Measurements from ENCODE around the gene BRD4.

The BRD4 gene

GRCh38 chr19:15247107-15248014 lies 85.0 kb downstream of the BRD4 start:
- DNase-seq, result no peak

GRCh38 chr19:15246198-15246481 lies 86.2 kb downstream of the BRD4 start:
- DNase-seq, result no peak

GRCh38 chr19:15245370-15246197 lies 86.8 kb downstream of the BRD4 start:
- no peak for DNase-seq

- no peak for DNase-seq
Measured at GRCh38 chr19:15244808-15245207, 87.5 kb downstream of the BRD4 start.

GRCh38 chr19:15244106-15244803 lies 88.1 kb downstream of the BRD4 start:
- no peak for DNase-seq

GRCh38 chr19:15243236-15243957 lies 88.9 kb downstream of the BRD4 start:
- DNase-seq, result no peak

GRCh38 chr19:15241259-15241910 lies 91.0 kb downstream of the BRD4 start:
- DNase-seq, result no peak

- DNase-seq, result no peak
Measured at GRCh38 chr19:15240515-15240914, 91.8 kb downstream of the BRD4 start.

GRCh38 chr19:15239337-15239949 lies 92.9 kb downstream of the BRD4 start:
- no peak for DNase-seq

GRCh38 chr19:15238639-15239155 lies 93.6 kb downstream of the BRD4 start:
- no peak for DNase-seq

GRCh38 chr19:15237759-15238638 lies 94.3 kb downstream of the BRD4 start:
- DNase-seq, result no peak

GRCh38 chr19:15236886-15237285 lies 95.5 kb downstream of the BRD4 start:
- DNase-seq, result no peak

GRCh38 chr19:15235781-15236180 lies 96.6 kb downstream of the BRD4 start:
- DNase-seq, result no peak

GRCh38 chr19:15234431-15235130 lies 97.8 kb downstream of the BRD4 start:
- no peak for DNase-seq

- no peak for DNase-seq
Measured at GRCh38 chr19:15231271-15231670, 101.1 kb downstream of the BRD4 start.

GRCh38 chr19:15227261-15227660 lies 105.1 kb downstream of the BRD4 start:
- no peak for DNase-seq

- DNase-seq, result no peak
Measured at GRCh38 chr19:15225760-15226159, 106.6 kb downstream of the BRD4 start.

- no peak for DNase-seq
Measured at GRCh38 chr19:15223649-15224361, 108.5 kb downstream of the BRD4 start.

Data from activated CD4-positive, alpha-beta T cell treated with anti-CD3 and anti-CD28 coated beads, Interleukin-2, Interleukin-6, amounts not matched to agents 100 ng/mL and 50 ng/mL, durations not matched to agents 16 hours and 8 hours (primary cell).